Kidney (tissue), 14 donors: ENCODE measurements around the gene HUS1. TPM values are rescaled to one million over a fixed set of nuclear protein-coding genes. Genes with fewer than 3 reads are reported as not detected.

ENCODE experiments used
- DNase-seq, 5 donors: peaks; one replicate each; pipeline ENCODE4 v3.0.0-alpha.2; 2013 to 2020
- FAIRE-seq: peaks from 2 replicates; lab custom pipeline; 2012; peaks lifted over from hg19 to GRCh38; lab: Jason Lieb, UNC
- H3K27ac ChIP-seq, 2 donors: one replicate each; pipeline ENCODE4 v1.7.0; 2013; ENCODE audit warnings: low read depth in 2 of 2, low read length in 2 of 2, inconsistent platforms in 1 of 2
- H3K27me3 ChIP-seq: one replicate; pipeline ENCODE4 v1.7.1; 2013; ENCODE audit warnings: low read length, inconsistent platforms; ENCODE audit not compliant: control insufficient read depth, insufficient read depth
- H3K36me3 ChIP-seq, 3 donors: one replicate each; pipeline versions ENCODE4 v1.7.0 to v1.7.1; 2013; ENCODE audit warnings: low read length in 3 of 3, control low read depth in 1 of 3, inconsistent platforms in 1 of 3; ENCODE audit not compliant: insufficient read depth in 3 of 3, control insufficient read depth in 2 of 3
- H3K4me1 ChIP-seq, 3 donors: one replicate each; pipeline versions ENCODE4 v1.7.0 to v1.7.1; 2013; ENCODE audit warnings: low read length in 3 of 3, inconsistent platforms in 1 of 3, low read depth in 1 of 3; ENCODE audit not compliant: control insufficient read depth in 2 of 3, insufficient read depth in 2 of 3
- H3K4me3 ChIP-seq, 3 donors: one replicate each; pipeline versions ENCODE4 v1.7.0 to v1.8.1; 2013; ENCODE audit warnings: low read length in 3 of 3, control low read depth in 1 of 3, inconsistent platforms in 1 of 3
- H3K9ac ChIP-seq, 3 donors: one replicate each; pipeline versions ENCODE4 v1.7.0 to v1.7.1; 2013; ENCODE audit warnings: low read length in 3 of 3, control low read depth in 1 of 3, inconsistent platforms in 1 of 3
- H3K9me3 ChIP-seq, 3 donors: one replicate each; pipeline versions ENCODE4 v1.7.0 to v1.7.1; 2013; ENCODE audit warnings: low read length in 3 of 3, control low read depth in 1 of 3, inconsistent platforms in 1 of 3; ENCODE audit not compliant: control insufficient read depth in 2 of 3, insufficient read depth in 1 of 3
- intact Hi-C: fragments of 100-400 bp; cut with DNase I; formaldehyde crosslinking; loops from one replicate; pipeline ENCODE4 v1.11.1; 2022
- polyA plus RNA-seq: library from polyadenylated mRNA; stranded (reverse); fragments of 350-450 nt; fragmentation: Illumina TruSeq; extraction: RNeasy Lipid Tissue Mini Kit (QIAGEN cat#74804); gene quantifications from one replicate; pipeline ENCODE4 v1.2.3, GENCODE V29; 2014; ENCODE audit warnings: low read depth, low replicate concordance; ENCODE audit not compliant: insufficient read depth
- total RNA-seq: library from RNA; stranded (reverse); fragmentation: NEBNext Ultra II Directional; extraction: Animal tissue kit (Norgen Biotek cat#: 25700); gene quantifications from one replicate; pipeline ENCODE4 v1.2.1, GENCODE V29; 2021
- TF ChIP-seq, protein P1 (sequence below): IDR thresholded peaks from 3 replicates; pipeline ENCODE4 v1.5.1; 2012; ENCODE audit warnings: mild to moderate bottlenecking, moderate library complexity, borderline replicate concordance; ENCODE audit not compliant: insufficient read depth; ENCODE audit errors: extremely low read depth
- donor health status: control.
- donor health status: control.
- donor health status: control.
- donor health status: control.
- donor health status: control.
- donor health status: DM: yes; HTN: yes; CAD: no.
- donor health status: Normal renal cell carcinoma (clear cell type).

HUS1 gene
- total and polyA plus RNA-seq, 2 donors from 2014 or later = 13.4 to 29.5 TPM

GRCh38 chr7:47978790-47979144 is 648 bp downstream of the HUS1 start:
- H3K27ac ChIP-seq = peak overlapping the region; percentile 8 to 89
- no peak for DNase-seq
- peaks cover 12 to 29% (median 16%) of the 10 kb centered on the region in 3 donors for H3K36me3 ChIP-seq
- H3K4me3 ChIP-seq = peak overlapping the region; percentile 88 to 92 (median 92)
- no peaks in the 10 kb centered on the region for H3K27me3 ChIP-seq
- intact Hi-C loops = no loop called here
- no peak for FAIRE-seq
- TF ChIP-seq, protein P1, sequence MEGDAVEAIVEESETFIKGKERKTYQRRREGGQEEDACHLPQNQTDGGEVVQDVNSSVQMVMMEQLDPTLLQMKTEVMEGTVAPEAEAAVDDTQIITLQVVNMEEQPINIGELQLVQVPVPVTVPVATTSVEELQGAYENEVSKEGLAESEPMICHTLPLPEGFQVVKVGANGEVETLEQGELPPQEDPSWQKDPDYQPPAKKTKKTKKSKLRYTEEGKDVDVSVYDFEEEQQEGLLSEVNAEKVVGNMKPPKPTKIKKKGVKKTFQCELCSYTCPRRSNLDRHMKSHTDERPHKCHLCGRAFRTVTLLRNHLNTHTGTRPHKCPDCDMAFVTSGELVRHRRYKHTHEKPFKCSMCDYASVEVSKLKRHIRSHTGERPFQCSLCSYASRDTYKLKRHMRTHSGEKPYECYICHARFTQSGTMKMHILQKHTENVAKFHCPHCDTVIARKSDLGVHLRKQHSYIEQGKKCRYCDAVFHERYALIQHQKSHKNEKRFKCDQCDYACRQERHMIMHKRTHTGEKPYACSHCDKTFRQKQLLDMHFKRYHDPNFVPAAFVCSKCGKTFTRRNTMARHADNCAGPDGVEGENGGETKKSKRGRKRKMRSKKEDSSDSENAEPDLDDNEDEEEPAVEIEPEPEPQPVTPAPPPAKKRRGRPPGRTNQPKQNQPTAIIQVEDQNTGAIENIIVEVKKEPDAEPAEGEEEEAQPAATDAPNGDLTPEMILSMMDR = no peak
- H3K4me1 ChIP-seq = peaks cover 5 to 8% (median 6%) of the 10 kb centered on the region in 3 donors
- H3K9me3 ChIP-seq = no peaks in the 10 kb centered on the region
- peak overlapping the region; percentile 61 to 79 (median 69) for H3K9ac ChIP-seq

DNA sequence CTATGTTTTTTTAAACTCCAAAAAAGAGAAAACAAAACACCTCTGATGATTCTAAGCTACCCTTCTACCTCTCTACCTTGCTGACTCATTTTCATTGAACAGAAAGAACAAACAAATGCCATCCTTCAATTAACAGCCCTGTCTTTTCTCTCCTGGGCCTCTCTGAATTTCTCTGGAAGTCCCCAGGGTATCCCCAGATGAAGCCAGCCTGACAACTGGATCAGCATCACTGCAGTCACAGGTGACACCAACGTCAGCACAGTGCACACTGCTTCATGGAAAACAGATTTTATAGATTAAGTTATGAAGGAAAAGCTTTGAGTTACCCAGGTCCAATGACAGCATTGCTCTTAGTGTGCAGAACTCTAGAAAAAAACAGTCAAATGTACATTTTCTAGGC is 5.7 kb downstream of the HUS1 start:
- H3K27me3 ChIP-seq = no peaks in the 10 kb centered on the region
- peaks cover 12 to 40% (median 23%) of the 10 kb centered on the region in 3 donors for H3K36me3 ChIP-seq
- FAIRE-seq = no peak
- TF ChIP-seq, protein P1 = no peak
- H3K9me3 ChIP-seq = no peaks in the 10 kb centered on the region
- no peak overlapping the region for H3K4me3 ChIP-seq
- no peak overlapping the region for H3K27ac ChIP-seq
- intact Hi-C loops = no loop called here
- H3K4me1 ChIP-seq = peaks cover 5% of the 10 kb centered on the region in 3 donors
- H3K9ac ChIP-seq = no peak overlapping the region
- DNase-seq = no peak

DNA sequence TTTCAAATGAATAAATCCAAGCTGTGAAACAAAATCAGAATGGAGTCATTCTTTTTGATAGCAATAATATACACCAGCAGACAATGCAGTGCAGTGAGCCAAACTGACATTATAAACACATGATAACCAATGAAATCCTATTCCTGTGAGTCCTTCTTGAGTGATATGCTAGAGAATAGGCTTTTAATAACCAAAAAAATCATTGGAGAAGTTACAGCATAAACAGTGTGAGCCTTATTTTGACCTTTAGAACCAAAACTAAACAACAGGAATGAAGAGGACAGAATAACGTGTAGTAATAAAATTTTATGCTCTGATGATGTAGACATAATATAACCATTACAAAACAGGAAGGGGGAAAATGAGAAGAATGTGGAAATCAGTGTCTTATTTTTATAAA is 8.7 kb downstream of the HUS1 start:
- TF ChIP-seq, protein P1 = no peak
- Histone ChIP-seq H3K36me3 (peaks cover 11 to 49% (median 31%) of the 10 kb centered on the region in 3 donors), H3K9ac (no peak overlapping the region), H3K4me3 (no peak overlapping the region), H3K4me1 (no peaks in the 10 kb centered on the region), H3K9me3 (no peaks in the 10 kb centered on the region), H3K27ac (peak overlapping the region in 1 of 2 donors; percentile 66), H3K27me3 (no peaks in the 10 kb centered on the region)
- intact Hi-C loops = no loop called here
- FAIRE-seq (no peak), DNase-seq (no peak)
